ENCODE results near the gene TNFAIP8L1. TPM values are rescaled to one million over a fixed set of nuclear protein-coding genes. Genes with fewer than 3 reads are reported as not detected.

The TNFAIP8L1 gene
- total and polyA plus RNA-seq, 2 experiments from 2014 or later: 13.6 to 14.3 TPM

GRCh38 chr19:4622695-4623421, 16.5 kb upstream of the TNFAIP8L1 start:
- Histone ChIP-seq H3K4me2 (no peak overlapping the region), H3K9me2 (replicated peaks; ENCODE audit: insufficient read depth) (no peaks in the 10 kb centered on the region), H3K79me2 (no peaks in the 10 kb centered on the region), H3K36me3 (replicated peaks; ENCODE audit: insufficient read depth, low read depth) (no peaks in the 10 kb centered on the region), H3K4me3 (no peak overlapping the region), H3K4me1 (ENCODE audit: insufficient read depth) (no peaks in the 10 kb centered on the region), H3K27me3 (no peaks in the 10 kb centered on the region), H3K27ac (no peak overlapping the region), H3K9me3 (ENCODE audit: low read depth) (no peaks in the 10 kb centered on the region), H2AFZ (no peak overlapping the region), H4K20me1 (ENCODE audit: insufficient read depth, poor library complexity, severe bottlenecking) (no peaks in the 10 kb centered on the region)
- DNase-seq (ENCODE audit: low spot score): peak; percentile 30
- 41% methylated on average over 11 of the region's 12 CpGs for WGBS (ENCODE audit: low lambda C conversion rate, missing lambda C conversion rate)
- TF ChIP-seq EZH2 (IDR thresholded peaks at IDR 0.05; ENCODE audit: borderline replicate concordance) (no peak), CTCF (IDR thresholded peaks at IDR 0.05; ENCODE audit: poor library complexity) (peak; percentile 18), EZH2phosphoT487 (IDR thresholded peaks at IDR 0.05; ENCODE audit: low read depth, severe bottlenecking, unreplicated experiment) (no peak)

- no peaks in the 10 kb centered on the region for H3K4me1 ChIP-seq (ENCODE audit: insufficient read depth)
- TF ChIP-seq EZH2 (IDR thresholded peaks at IDR 0.05; ENCODE audit: borderline replicate concordance) (no peak), CTCF (IDR thresholded peaks at IDR 0.05; ENCODE audit: poor library complexity) (no peak), EZH2phosphoT487 (IDR thresholded peaks at IDR 0.05; ENCODE audit: low read depth, severe bottlenecking, unreplicated experiment) (no peak)
- H3K27ac ChIP-seq: no peak overlapping the region
- H3K36me3 ChIP-seq (replicated peaks; ENCODE audit: insufficient read depth, low read depth): no peaks in the 10 kb centered on the region
- no peaks in the 10 kb centered on the region for H3K27me3 ChIP-seq
- no peak for DNase-seq (ENCODE audit: low spot score)
- no peaks in the 10 kb centered on the region for H3K79me2 ChIP-seq
- no peaks in the 10 kb centered on the region for H3K9me3 ChIP-seq (ENCODE audit: low read depth)
- no peaks in the 10 kb centered on the region for H4K20me1 ChIP-seq (ENCODE audit: insufficient read depth, poor library complexity, severe bottlenecking)
- no peak overlapping the region for H2AFZ ChIP-seq
- H3K9me2 ChIP-seq (replicated peaks; ENCODE audit: insufficient read depth): no peaks in the 10 kb centered on the region
- 70% methylated on average over 5 of the region's 5 CpGs for WGBS (ENCODE audit: low lambda C conversion rate, missing lambda C conversion rate)
- no peak overlapping the region for H3K4me3 ChIP-seq
- no peak overlapping the region for H3K4me2 ChIP-seq
These were observed 15.0 kb upstream of the TNFAIP8L1 start for GRCh38 chr19:4624301-4624700.

- peak; percentile 34 for TF ChIP-seq CTCF (IDR thresholded peaks at IDR 0.05; ENCODE audit: poor library complexity)
- TF ChIP-seq EZH2 (IDR thresholded peaks at IDR 0.05; ENCODE audit: borderline replicate concordance): no peak
- no peak overlapping the region for H3K4me2 ChIP-seq
- H3K9me3 ChIP-seq (ENCODE audit: low read depth): no peaks in the 10 kb centered on the region
These were observed 14.5 kb upstream of the TNFAIP8L1 start for GRCh38 chr19:4624733-4625362.

More at GRCh38 chr19:4624733-4625362, 14.5 kb upstream of the TNFAIP8L1 start:
- Histone ChIP-seq H3K4me3 (no peak overlapping the region), H3K27me3 (no peaks in the 10 kb centered on the region), H3K79me2 (no peaks in the 10 kb centered on the region), H4K20me1 (ENCODE audit: insufficient read depth, poor library complexity, severe bottlenecking) (no peaks in the 10 kb centered on the region), H3K9me2 (replicated peaks; ENCODE audit: insufficient read depth) (no peaks in the 10 kb centered on the region), H2AFZ (no peak overlapping the region), H3K27ac (no peak overlapping the region), H3K36me3 (replicated peaks; ENCODE audit: insufficient read depth, low read depth) (no peaks in the 10 kb centered on the region), H3K4me1 (ENCODE audit: insufficient read depth) (no peaks in the 10 kb centered on the region)
- DNase-seq (ENCODE audit: low spot score): peak; percentile 48
- WGBS (ENCODE audit: low lambda C conversion rate, missing lambda C conversion rate): 51% methylated on average over 6 of the region's 6 CpGs

Measured in hepatocyte (in vitro differentiated cells).